HG03442 (cell line): ENCODE results near the gene ABR.

Experiments
- ATAC-seq: cut with Tn5 transposase; IDR thresholded peaks from one replicate; pipeline ENCODE4 v1.9.1; 2021; ENCODE audit warnings: mild to moderate bottlenecking, moderate library complexity; ENCODE audit not compliant: unreplicated experiment

ABR gene

GRCh38 chr17:969811-970355, 209.9 kb downstream of the ABR start:
- ATAC-seq = no peak

GRCh38 chr17:968812-969730, 210.7 kb downstream of the ABR start:
- no peak for ATAC-seq

GRCh38 chr17:967122-967521, 212.7 kb downstream of the ABR start:
- no peak for ATAC-seq

- no peak for ATAC-seq
These were observed 214.3 kb downstream of the ABR start for GRCh38 chr17:965311-965989.

GRCh38 chr17:964876-965275, 214.9 kb downstream of the ABR start:
- ATAC-seq = no peak

- ATAC-seq = no peak
These were observed 217.1 kb downstream of the ABR start for GRCh38 chr17:962670-963069.

GRCh38 chr17:962166-962565, 217.6 kb downstream of the ABR start:
- no peak for ATAC-seq

GRCh38 chr17:958712-959451, 220.9 kb downstream of the ABR start:
- ATAC-seq = no peak

- no peak for ATAC-seq
These were observed 221.8 kb downstream of the ABR start for GRCh38 chr17:957856-958421.

- no peak for ATAC-seq
These were observed 222.9 kb downstream of the ABR start for GRCh38 chr17:956905-957304.

- no peak for ATAC-seq
These were observed 225.2 kb downstream of the ABR start for GRCh38 chr17:954431-955164.

GRCh38 chr17:953767-954166, 226.0 kb downstream of the ABR start:
- ATAC-seq = no peak
